GM12878 (cell line): ENCODE measurements around the gene DNAH8. TPM values are rescaled to one million over a fixed set of nuclear protein-coding genes. Genes with fewer than 3 reads are reported as not detected.

Experiments
- ATAC-seq: fragments of 200-7000 bp; cut with Tn5 transposase; 3 replicates; pipeline ENCODE4 v1.9.1; 2020; ENCODE audit warnings: mild to moderate bottlenecking, moderate library complexity
- BruUV-seq: library from RNA; stranded (reverse); fragments of 400-500 nt; replicated peaks from 2 replicates; lab custom pipeline; 2021; lab: Mats Ljungman, UMichigan
- CTCF ChIA-PET: fragments of 300-600 bp; sonication (Branson Sonifier 250); formaldehyde crosslinking; extraction: SDS; loops from one replicate; lab custom pipeline; 2021; ENCODE audit warnings: inconsistent platforms; lab: Yijun Ruan, JAX
- POLR2A ChIA-PET: fragments of 350-600 bp; formaldehyde crosslinking; extraction: SDS; loops from one replicate; lab custom pipeline; 2021; ENCODE audit warnings: inconsistent platforms; lab: Charles Lee
- RAD21 ChIA-PET: fragments of 300-600 bp; sonication (Branson Sonifier 250); formaldehyde crosslinking; loops from one replicate; lab custom pipeline; 2023; ENCODE audit warnings: antibody characterized with exemption; ENCODE audit not compliant: unreplicated experiment; lab: Charles Lee
- SMC1A ChIA-PET: fragments of 300-600 bp; sonication (Branson Sonifier 250); formaldehyde crosslinking; loops from one replicate; lab custom pipeline; 2023; ENCODE audit not compliant: unreplicated experiment, uncharacterized antibody; lab: Charles Lee
- DNase-seq: peaks from one replicate; pipeline ENCODE4 v3.0.0-alpha.2; 2011; ENCODE audit warnings: low read depth, low spot score
- FAIRE-seq: peaks from 3 replicates; lab custom pipeline; 2011; peaks lifted over from hg19 to GRCh38; lab: Jason Lieb, UNC
- H2AFZ ChIP-seq: 2 replicates; pipeline ENCODE4 v1.6.0; 2011; ENCODE audit warnings: low read depth, low read length, control low read depth; ENCODE audit not compliant: control insufficient read depth
- H3K27ac ChIP-seq: 2 replicates; pipeline ENCODE4 v1.5.1; 2011; ENCODE audit warnings: control low read depth; ENCODE audit not compliant: control insufficient read depth, insufficient read depth
- H3K27me3 ChIP-seq, 2 experiments: replicated peaks in 1 of 2; 2 replicates each; pipeline versions ENCODE4 v1.6.0 to v1.6.1; 2011; ENCODE audit warnings: low read length in 1 of 2; ENCODE audit not compliant: control insufficient read depth in 2 of 2, insufficient read depth in 2 of 2
- H3K36me3 ChIP-seq, 2 experiments: 2 replicates each; pipeline ENCODE4 v1.5.1; 2011; ENCODE audit warnings: low read length in 1 of 2; ENCODE audit not compliant: control insufficient read depth in 2 of 2, insufficient read depth in 2 of 2
- H3K4me1 ChIP-seq: 2 replicates; pipeline ENCODE4 v1.6.1; 2011; ENCODE audit warnings: mild to moderate bottlenecking, low read length, moderate library complexity, mixed read lengths; ENCODE audit not compliant: control insufficient read depth, insufficient read depth
- H3K4me2 ChIP-seq: 2 replicates; pipeline ENCODE4 v1.6.0; 2011; ENCODE audit warnings: control low read depth; ENCODE audit not compliant: control insufficient read depth, insufficient read depth
- H3K4me3 ChIP-seq: fragments of 200-600 bp; sonication (generic); 2 replicates; pipeline ENCODE4 v1.5.1; 2016
- H3K79me2 ChIP-seq: 2 replicates; pipeline ENCODE4 v1.6.0; 2011; ENCODE audit warnings: low read length; ENCODE audit not compliant: control insufficient read depth, insufficient read depth
- H3K9ac ChIP-seq: 2 replicates; pipeline ENCODE4 v1.8.0; 2011; ENCODE audit warnings: low read length, control low read depth, mixed read lengths; ENCODE audit not compliant: control insufficient read depth, insufficient read depth
- H3K9me3 ChIP-seq: replicated peaks from 3 replicates; pipeline ENCODE4 v1.5.1; 2011; ENCODE audit warnings: mild to moderate bottlenecking, low read length; ENCODE audit not compliant: control insufficient read depth, insufficient read depth
- H4K20me1 ChIP-seq: 2 replicates; pipeline ENCODE4 v1.6.0; 2011; ENCODE audit not compliant: control insufficient read depth, insufficient read depth
- BHLHE40 ChIP-seq, 2 experiments: fragments of 450-650 bp in 1 of 2; IDR thresholded peaks; 2 replicates each; pipeline ENCODE4 v1.6.1; 2011 to 2017; ENCODE audit warnings: low read depth in 2 of 2, borderline replicate concordance in 1 of 2, improper control_type of control experiment in 1 of 2, low read length in 1 of 2, mild to moderate bottlenecking in 1 of 2
- BMI1 ChIP-seq: fragments of 450-650 bp; IDR thresholded peaks from 2 replicates; pipeline ENCODE4 v1.6.1; 2016; ENCODE audit warnings: mild to moderate bottlenecking, moderate library complexity, borderline replicate concordance
- KDM1A ChIP-seq: fragments of 200-600 bp; sonication (generic); IDR thresholded peaks from 2 replicates; pipeline ENCODE4 v1.6.1; 2016; ENCODE audit warnings: borderline replicate concordance
- MXI1 ChIP-seq: fragments of 150-350 bp; IDR thresholded peaks from 2 replicates; pipeline ENCODE4 v1.6.1; 2011; ENCODE audit warnings: low read depth, mild to moderate bottlenecking, inconsistent platforms, low read length, improper control_type of control experiment
- NFXL1 ChIP-seq: fragments of 450-650 bp; IDR thresholded peaks from 2 replicates; pipeline ENCODE4 v1.6.1; 2017; ENCODE audit warnings: antibody characterized with exemption, mild to moderate bottlenecking, borderline replicate concordance
- NR2C2 ChIP-seq: IDR thresholded peaks from 2 replicates; pipeline ENCODE4 v1.6.1; 2011; ENCODE audit warnings: borderline replicate concordance, low read depth; ENCODE audit not compliant: control insufficient read depth, insufficient read length
- POLR2AphosphoS2 ChIP-seq: IDR thresholded peaks from 2 replicates; pipeline ENCODE4 v1.6.1; 2011; ENCODE audit warnings: low read depth, mild to moderate bottlenecking, low read length, improper control_type of control experiment, moderate library complexity
- RAD51 ChIP-seq: fragments of 450-650 bp; IDR thresholded peaks from 2 replicates; pipeline ENCODE4 v1.6.1; 2016; ENCODE audit warnings: moderate library complexity, mild to moderate bottlenecking, inconsistent platforms
- RB1 ChIP-seq: fragments of 450-650 bp; formaldehyde crosslinking; IDR thresholded peaks from 2 replicates; pipeline ENCODE4 v1.6.1; 2017; ENCODE audit warnings: mild to moderate bottlenecking, borderline replicate concordance
- SMAD5 ChIP-seq: IDR thresholded peaks from 2 replicates; pipeline ENCODE4 v1.6.1; 2016; ENCODE audit warnings: antibody characterized with exemption, low read depth
- WGBS: methylation state at CpG from one replicate; pipeline ENCODE4 v1.1.6; 2016; ENCODE audit warnings: low lambda C conversion rate; ENCODE audit not compliant: insufficient replicate concordance, insufficient coverage; ENCODE audit errors: missing lambda C conversion rate; 5-methylcytosine and 5-hydroxymethylcytosine counted together
- in situ Hi-C: fragments of 300-500 bp; cut with MboI; formaldehyde crosslinking; loops from 9 replicates; pipeline ENCODE4 v1.14.3; 2018; ENCODE audit warnings: mixed read lengths
- intact Hi-C: fragments of 100-400 bp; cut with micrococcal nuclease; formaldehyde crosslinking; loops from one replicate; pipeline ENCODE4 v1.14.2; 2022; ENCODE audit not compliant: unreplicated experiment
- polyA plus RNA-seq, 11 experiments: library from polyadenylated mRNA; depleted of rRNA in 4 of 11; unstranded in 6 of 11; stranded (reverse) in 5 of 11; fragments of >200 nt; fragmentation: Nextera tagmentation in 4 of 11; fragmentation: Illumina TruSeq in 1 of 11; extraction: Ambion mirVana in 4 of 11; extraction: Trizol in 1 of 11; gene quantifications; 1 replicate in 1 of 11; 2 replicates in 10 of 11; pipeline versions ENCODE4 v1.2.1 to v1.2.3, GENCODE V29; 2011 to 2016; ENCODE audit warnings: inconsistent platforms in 2 of 11, missing spikeins in 2 of 11, low read depth in 1 of 11
- total RNA-seq, 4 experiments: library from RNA; depleted of rRNA in 3 of 4; stranded (reverse); fragments of >200 nt in 3 of 4; fragmentation: Illumina TruSeq in 1 of 4; extraction: Trizol in 1 of 4; gene quantifications; 2 replicates each; pipeline versions ENCODE4 v1.2.1 to v1.2.3, GENCODE V29; 2013 to 2021
- TF ChIP-seq, protein P1 (sequence below), 3 experiments: IDR thresholded peaks in 2 of 3; conservative IDR thresholded peaks in 1 of 3; 2 replicates each; pipeline ENCODE4 v1.5.1; 2011; ENCODE audit warnings: low read depth in 3 of 3, low read length in 3 of 3, mild to moderate bottlenecking in 3 of 3, control low read depth in 2 of 3, moderate library complexity in 2 of 3, inconsistent platforms in 1 of 3, mixed read lengths in 1 of 3; ENCODE audit not compliant: control insufficient read depth in 2 of 3, insufficient read depth in 1 of 3; ENCODE audit errors: extremely low read depth in 1 of 3
- TF ChIP-seq, protein P2 (sequence below): fragments of 450-650 bp; formaldehyde crosslinking; IDR thresholded peaks from 2 replicates; pipeline ENCODE4 v1.4.0; 2022; ENCODE audit warnings: mild to moderate bottlenecking, moderate library complexity
- TF ChIP-seq, protein P3 (sequence below): fragments of 450-650 bp; IDR thresholded peaks from 2 replicates; pipeline ENCODE4 v1.6.1; 2014; ENCODE audit warnings: mild to moderate bottlenecking
- TF ChIP-seq, protein P4 (sequence below): IDR thresholded peaks from 2 replicates; pipeline ENCODE4 v1.6.1; 2011; ENCODE audit warnings: low read depth, low read length, improper control_type of control experiment, borderline replicate concordance

Gene DNAH8
- total and polyA plus RNA-seq, 10 of the 15 experiments (the other 5 are each of a cell fraction or from before 2014, with no cell fraction given) = 0.02 to 0.34 (median 0.10) TPM; not detected in 3

DNA sequence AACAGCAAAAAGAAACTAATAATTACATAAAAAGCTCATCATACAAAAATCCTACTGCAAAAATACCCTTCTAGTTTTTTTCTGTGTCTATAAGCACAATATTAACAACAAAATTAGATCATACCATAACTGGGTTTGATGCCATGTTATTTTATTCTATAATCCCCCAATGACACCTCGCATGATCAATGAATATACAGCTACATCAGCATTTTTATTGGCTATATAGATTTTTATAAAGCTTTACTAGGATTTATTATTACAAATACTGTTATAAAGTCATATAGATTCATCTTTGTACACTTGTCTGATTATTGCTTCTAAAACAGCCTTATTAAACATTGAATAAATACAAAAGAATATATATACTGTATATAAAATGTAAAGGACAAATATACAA, 288.4 kb downstream of the DNAH8 start (continued):
- TF ChIP-seq, protein P1, sequence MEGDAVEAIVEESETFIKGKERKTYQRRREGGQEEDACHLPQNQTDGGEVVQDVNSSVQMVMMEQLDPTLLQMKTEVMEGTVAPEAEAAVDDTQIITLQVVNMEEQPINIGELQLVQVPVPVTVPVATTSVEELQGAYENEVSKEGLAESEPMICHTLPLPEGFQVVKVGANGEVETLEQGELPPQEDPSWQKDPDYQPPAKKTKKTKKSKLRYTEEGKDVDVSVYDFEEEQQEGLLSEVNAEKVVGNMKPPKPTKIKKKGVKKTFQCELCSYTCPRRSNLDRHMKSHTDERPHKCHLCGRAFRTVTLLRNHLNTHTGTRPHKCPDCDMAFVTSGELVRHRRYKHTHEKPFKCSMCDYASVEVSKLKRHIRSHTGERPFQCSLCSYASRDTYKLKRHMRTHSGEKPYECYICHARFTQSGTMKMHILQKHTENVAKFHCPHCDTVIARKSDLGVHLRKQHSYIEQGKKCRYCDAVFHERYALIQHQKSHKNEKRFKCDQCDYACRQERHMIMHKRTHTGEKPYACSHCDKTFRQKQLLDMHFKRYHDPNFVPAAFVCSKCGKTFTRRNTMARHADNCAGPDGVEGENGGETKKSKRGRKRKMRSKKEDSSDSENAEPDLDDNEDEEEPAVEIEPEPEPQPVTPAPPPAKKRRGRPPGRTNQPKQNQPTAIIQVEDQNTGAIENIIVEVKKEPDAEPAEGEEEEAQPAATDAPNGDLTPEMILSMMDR (IDR thresholded peaks at IDR 0.05 in 2 of 3, conservative IDR thresholded peaks at IDR 0.05 in 1 of 3; ENCODE audit: control insufficient read depth in 2 of 3, extremely low read depth in 1 of 3, insufficient read depth in 1 of 3, low read depth in 3 of 3, low read length in 3 of 3) = no peak
- TF ChIP-seq, protein P2, sequence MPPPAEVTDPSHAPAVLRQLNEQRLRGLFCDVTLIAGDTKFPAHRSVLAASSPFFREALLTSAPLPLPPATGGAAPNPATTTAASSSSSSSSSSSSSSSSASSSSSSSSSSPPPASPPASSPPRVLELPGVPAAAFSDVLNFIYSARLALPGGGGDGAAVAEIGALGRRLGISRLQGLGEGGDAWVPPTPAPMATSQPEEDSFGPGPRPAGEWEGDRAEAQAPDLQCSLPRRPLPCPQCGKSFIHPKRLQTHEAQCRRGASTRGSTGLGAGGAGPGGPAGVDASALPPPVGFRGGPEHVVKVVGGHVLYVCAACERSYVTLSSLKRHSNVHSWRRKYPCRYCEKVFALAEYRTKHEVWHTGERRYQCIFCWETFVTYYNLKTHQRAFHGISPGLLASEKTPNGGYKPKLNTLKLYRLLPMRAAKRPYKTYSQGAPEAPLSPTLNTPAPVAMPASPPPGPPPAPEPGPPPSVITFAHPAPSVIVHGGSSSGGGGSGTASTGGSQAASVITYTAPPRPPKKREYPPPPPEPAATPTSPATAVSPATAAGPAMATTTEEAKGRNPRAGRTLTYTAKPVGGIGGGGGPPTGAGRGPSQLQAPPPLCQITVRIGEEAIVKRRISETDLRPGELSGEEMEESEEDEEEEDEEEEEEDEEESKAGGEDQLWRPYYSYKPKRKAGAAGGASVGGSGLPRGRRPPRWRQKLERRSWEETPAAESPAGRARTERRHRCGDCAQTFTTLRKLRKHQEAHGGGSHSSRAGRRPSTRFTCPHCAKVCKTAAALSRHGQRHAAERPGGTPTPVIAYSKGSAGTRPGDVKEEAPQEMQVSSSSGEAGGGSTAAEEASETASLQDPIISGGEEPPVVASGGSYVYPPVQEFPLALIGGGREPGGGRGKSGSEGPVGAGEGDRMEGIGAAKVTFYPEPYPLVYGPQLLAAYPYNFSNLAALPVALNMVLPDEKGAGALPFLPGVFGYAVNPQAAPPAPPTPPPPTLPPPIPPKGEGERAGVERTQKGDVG = no peak

DNA sequence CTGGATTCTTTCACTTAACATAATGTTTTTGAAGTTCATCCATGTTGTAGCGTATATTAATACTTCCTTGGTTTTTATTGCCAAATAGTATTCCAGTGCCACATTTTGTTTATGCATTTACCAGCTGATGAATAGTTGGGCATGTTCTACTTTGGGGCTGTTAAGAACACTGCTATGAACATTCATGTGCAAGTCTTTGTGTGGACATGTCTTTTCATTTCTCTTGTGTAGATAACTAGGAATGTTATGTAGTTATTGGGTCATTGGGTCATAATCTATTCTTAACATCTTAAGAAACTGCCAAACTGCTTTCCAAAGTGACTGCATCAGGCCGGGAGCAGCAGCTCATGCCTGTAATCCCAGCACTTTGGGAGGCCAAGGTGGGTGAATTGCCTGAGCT, 289.7 kb downstream of the DNAH8 start:
- Histone ChIP-seq H2AFZ (no peak overlapping the region), H3K79me2 (no peaks in the 10 kb centered on the region), H3K4me3 (no peak overlapping the region), H3K36me3 (no peaks in the 10 kb centered on the region), H3K9me3 (no peaks in the 10 kb centered on the region), H3K4me1 (no peaks in the 10 kb centered on the region), H3K9ac (no peak overlapping the region), H4K20me1 (no peaks in the 10 kb centered on the region; the same call in 1 of the 2 replicates), H3K27ac (no peak overlapping the region), H3K4me2 (no peak overlapping the region), H3K27me3 (no peaks in the 10 kb centered on the region)
- no peak for ATAC-seq
- SMC1A ChIA-PET = no interaction called here
- POLR2A ChIA-PET = no interaction called here
- TF ChIP-seq POLR2AphosphoS2 = no peak
- TF ChIP-seq, protein P3, sequence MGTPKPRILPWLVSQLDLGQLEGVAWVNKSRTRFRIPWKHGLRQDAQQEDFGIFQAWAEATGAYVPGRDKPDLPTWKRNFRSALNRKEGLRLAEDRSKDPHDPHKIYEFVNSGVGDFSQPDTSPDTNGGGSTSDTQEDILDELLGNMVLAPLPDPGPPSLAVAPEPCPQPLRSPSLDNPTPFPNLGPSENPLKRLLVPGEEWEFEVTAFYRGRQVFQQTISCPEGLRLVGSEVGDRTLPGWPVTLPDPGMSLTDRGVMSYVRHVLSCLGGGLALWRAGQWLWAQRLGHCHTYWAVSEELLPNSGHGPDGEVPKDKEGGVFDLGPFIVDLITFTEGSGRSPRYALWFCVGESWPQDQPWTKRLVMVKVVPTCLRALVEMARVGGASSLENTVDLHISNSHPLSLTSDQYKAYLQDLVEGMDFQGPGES = no peak
- TF ChIP-seq RB1 = no peak
- no peak for TF ChIP-seq BMI1
- TF ChIP-seq NR2C2 = no peak
- TF ChIP-seq SMAD5 = no peak
- TF ChIP-seq BHLHE40 (IDR thresholded peaks at IDR 0.05; ENCODE audit: borderline replicate concordance in 1 of 2, low read depth in 2 of 2, low read length in 1 of 2) = no peak
- TF ChIP-seq RAD51 = no peak
- no peak for TF ChIP-seq MXI1
- TF ChIP-seq NFXL1 = no peak
- TF ChIP-seq, protein P4, sequence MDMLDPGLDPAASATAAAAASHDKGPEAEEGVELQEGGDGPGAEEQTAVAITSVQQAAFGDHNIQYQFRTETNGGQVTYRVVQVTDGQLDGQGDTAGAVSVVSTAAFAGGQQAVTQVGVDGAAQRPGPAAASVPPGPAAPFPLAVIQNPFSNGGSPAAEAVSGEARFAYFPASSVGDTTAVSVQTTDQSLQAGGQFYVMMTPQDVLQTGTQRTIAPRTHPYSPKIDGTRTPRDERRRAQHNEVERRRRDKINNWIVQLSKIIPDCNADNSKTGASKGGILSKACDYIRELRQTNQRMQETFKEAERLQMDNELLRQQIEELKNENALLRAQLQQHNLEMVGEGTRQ = no peak
- no peak for TF ChIP-seq KDM1A
- 16% methylated on average over 2 of the region's 2 CpGs for WGBS
- no peak for DNase-seq
- FAIRE-seq = no peak
- no TSS peak for BruUV-seq
- RAD21 ChIA-PET = interaction anchor here (0.6 kb wide), 1 partner anchor 515 kb away, joined by 3 read pairs; no protein-coding TSS in a partner anchor
- intact Hi-C loops (no loop called here), in situ Hi-C loops (no loop called here)
- CTCF ChIA-PET = interaction anchor here (0.9 kb wide), 1 partner anchor 95 kb away, joined by 3 read pairs; no protein-coding TSS in a partner anchor
